PFSK-1 (cell line): ENCODE results near the gene ZNF891.

ENCODE experiments used
- FOXP2 ChIP-seq: optimal IDR thresholded peaks from 2 replicates; pipeline ENCODE3; 2011; ENCODE audit warnings: borderline replicate concordance, control low read depth, inconsistent platforms; ENCODE audit not compliant: insufficient read depth; ENCODE audit errors: extremely low read length, extremely low read depth
- POLR2AphosphoS5 ChIP-seq: IDR thresholded peaks from 2 replicates; pipeline ENCODE4 v1.6.1; 2012; ENCODE audit warnings: low read depth, mild to moderate bottlenecking, control low read depth, low read length, moderate library complexity
- SIN3A ChIP-seq: IDR thresholded peaks from 2 replicates; pipeline ENCODE4 v1.6.1; 2012; ENCODE audit warnings: mild to moderate bottlenecking, low read length, moderate library complexity, borderline replicate concordance; ENCODE audit not compliant: insufficient read depth
- TAF1 ChIP-seq: IDR thresholded peaks from 2 replicates; pipeline ENCODE4 v1.6.1; 2012; ENCODE audit warnings: low read length, control low read depth, borderline replicate concordance; ENCODE audit not compliant: insufficient read depth
- TF ChIP-seq, protein P1 (sequence below), 2 experiments: IDR thresholded peaks; 2 replicates each; pipeline versions ENCODE4 v1.6.1 to v1.8.0; 2011 to 2012; ENCODE audit warnings: low read depth in 2 of 2, low read length in 2 of 2, control low read depth in 1 of 2, inconsistent platforms in 1 of 2, mild to moderate bottlenecking in 1 of 2, moderate library complexity in 1 of 2; ENCODE audit not compliant: insufficient read depth in 1 of 2

The ZNF891 gene

GRCh38 chr12:133080026-133080367 is 50.1 kb downstream of the ZNF891 start:
- TF ChIP-seq SIN3A (no peak), FOXP2 (peak; percentile 78)

DNA sequence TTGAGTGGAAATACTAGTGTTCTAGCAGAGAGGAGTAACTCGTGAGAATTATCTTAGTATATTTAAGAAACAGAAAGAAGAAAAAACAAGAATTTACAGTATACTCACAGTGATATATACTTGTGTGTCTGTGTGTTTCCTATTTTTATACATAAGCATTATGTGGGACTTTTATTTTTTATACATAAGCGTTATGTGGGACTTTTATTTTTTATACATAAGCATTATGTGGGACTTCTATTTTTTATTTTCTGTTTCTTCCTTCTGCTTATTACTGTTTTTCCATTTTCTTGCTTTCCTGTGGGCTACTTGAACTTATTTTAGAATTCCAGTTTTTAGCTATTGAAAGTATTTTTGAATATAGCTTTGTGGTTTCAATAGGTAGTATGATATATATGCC is 56.2 kb downstream of the ZNF891 start:
- no peak for TF ChIP-seq TAF1
- no peak for TF ChIP-seq POLR2AphosphoS5
- TF ChIP-seq FOXP2, result no peak
- no peak for TF ChIP-seq SIN3A
- TF ChIP-seq, protein P1, sequence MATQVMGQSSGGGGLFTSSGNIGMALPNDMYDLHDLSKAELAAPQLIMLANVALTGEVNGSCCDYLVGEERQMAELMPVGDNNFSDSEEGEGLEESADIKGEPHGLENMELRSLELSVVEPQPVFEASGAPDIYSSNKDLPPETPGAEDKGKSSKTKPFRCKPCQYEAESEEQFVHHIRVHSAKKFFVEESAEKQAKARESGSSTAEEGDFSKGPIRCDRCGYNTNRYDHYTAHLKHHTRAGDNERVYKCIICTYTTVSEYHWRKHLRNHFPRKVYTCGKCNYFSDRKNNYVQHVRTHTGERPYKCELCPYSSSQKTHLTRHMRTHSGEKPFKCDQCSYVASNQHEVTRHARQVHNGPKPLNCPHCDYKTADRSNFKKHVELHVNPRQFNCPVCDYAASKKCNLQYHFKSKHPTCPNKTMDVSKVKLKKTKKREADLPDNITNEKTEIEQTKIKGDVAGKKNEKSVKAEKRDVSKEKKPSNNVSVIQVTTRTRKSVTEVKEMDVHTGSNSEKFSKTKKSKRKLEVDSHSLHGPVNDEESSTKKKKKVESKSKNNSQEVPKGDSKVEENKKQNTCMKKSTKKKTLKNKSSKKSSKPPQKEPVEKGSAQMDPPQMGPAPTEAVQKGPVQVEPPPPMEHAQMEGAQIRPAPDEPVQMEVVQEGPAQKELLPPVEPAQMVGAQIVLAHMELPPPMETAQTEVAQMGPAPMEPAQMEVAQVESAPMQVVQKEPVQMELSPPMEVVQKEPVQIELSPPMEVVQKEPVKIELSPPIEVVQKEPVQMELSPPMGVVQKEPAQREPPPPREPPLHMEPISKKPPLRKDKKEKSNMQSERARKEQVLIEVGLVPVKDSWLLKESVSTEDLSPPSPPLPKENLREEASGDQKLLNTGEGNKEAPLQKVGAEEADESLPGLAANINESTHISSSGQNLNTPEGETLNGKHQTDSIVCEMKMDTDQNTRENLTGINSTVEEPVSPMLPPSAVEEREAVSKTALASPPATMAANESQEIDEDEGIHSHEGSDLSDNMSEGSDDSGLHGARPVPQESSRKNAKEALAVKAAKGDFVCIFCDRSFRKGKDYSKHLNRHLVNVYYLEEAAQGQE (IDR thresholded peaks at IDR 0.05; ENCODE audit: insufficient read depth in 1 of 2, low read depth in 2 of 2, low read length in 2 of 2), result no peak

- TF ChIP-seq POLR2AphosphoS5, result no peak
- no peak for TF ChIP-seq FOXP2
- TF ChIP-seq SIN3A, result no peak
- TF ChIP-seq, protein P1 (IDR thresholded peaks at IDR 0.05; ENCODE audit: insufficient read depth in 1 of 2, low read depth in 2 of 2, low read length in 2 of 2), result no peak
- TF ChIP-seq TAF1, result no peak
These were observed 66.5 kb downstream of the ZNF891 start for GRCh38 chr12:133063556-133063955.

DNA sequence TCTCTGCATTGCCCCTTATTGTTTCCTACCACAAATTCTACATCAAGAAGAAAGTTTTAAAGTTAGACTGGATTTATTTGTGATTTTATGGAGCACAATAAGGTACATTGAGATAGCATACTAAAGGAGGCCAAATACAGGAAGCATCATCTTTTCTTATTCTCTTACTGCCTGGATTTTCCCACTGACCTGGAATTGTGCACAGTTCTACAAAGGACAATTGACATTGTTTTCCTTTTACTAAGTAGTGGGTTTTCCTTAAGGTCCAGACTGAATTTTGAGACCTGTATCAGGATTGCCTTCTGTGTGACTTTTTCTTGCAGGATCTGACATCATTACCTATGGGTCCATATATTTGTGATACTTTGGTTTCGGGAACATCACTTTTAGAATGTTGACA is 68.1 kb downstream of the ZNF891 start:
- no peak for TF ChIP-seq TAF1
- TF ChIP-seq FOXP2, result no peak
- TF ChIP-seq SIN3A, result no peak
- TF ChIP-seq, protein P1 (IDR thresholded peaks at IDR 0.05; ENCODE audit: insufficient read depth in 1 of 2, low read depth in 2 of 2, low read length in 2 of 2), result no peak
- no peak for TF ChIP-seq POLR2AphosphoS5

GRCh38 chr12:133058203-133059113 is 71.6 kb downstream of the ZNF891 start:
- TF ChIP-seq FOXP2 (no peak), SIN3A (no peak), POLR2AphosphoS5 (no peak), TAF1 (no peak)
- TF ChIP-seq, protein P1 (IDR thresholded peaks at IDR 0.05; ENCODE audit: insufficient read depth in 1 of 2, low read depth in 2 of 2, low read length in 2 of 2), result no peak
